ENCODE measurements around the gene HOMER2.

GRCh38 chr15:82999426-82999825, 46.9 kb upstream of the HOMER2 start:
- TF ChIP-seq POLR2A (IDR thresholded peaks at IDR 0.05; ENCODE audit: low read length) (no peak), GATA1 (IDR thresholded peaks at IDR 0.05; ENCODE audit: low read depth, low read length) (no peak)
